ENCODE results near the gene CNNM3.

- TF ChIP-seq CTCF (IDR thresholded peaks at IDR 0.05) (no peak), POLR2A (IDR thresholded peaks at IDR 0.05) (no peak)
Measured at GRCh38 chr2:96878796-96879544, 62.9 kb downstream of the CNNM3 start.
